Activated CD8-positive, alpha-beta T cell treated with anti-CD3 and anti-CD28 coated beads for 36 hours (primary cell): ENCODE results near the gene XPO4. TPM values are rescaled to one million over a fixed set of nuclear protein-coding genes. Genes with fewer than 3 reads are reported as not detected.

Source experiments
- ATAC-seq: fragments of 200-7000 bp; cut with Tn5 transposase; one replicate; pipeline ENCODE4 v1.10.0; 2021; ENCODE audit warnings: mild to moderate bottlenecking, moderate library complexity
- CTCF ChIA-PET: fragments of 350-600 bp; sonication (Branson Sonifier 250); formaldehyde crosslinking; loops from one replicate; lab custom pipeline; 2021; ENCODE audit warnings: antibody characterized with exemption; lab: Charles Lee
- POLR2A ChIA-PET: fragments of 350-600 bp; sonication (Branson Sonifier 250); formaldehyde crosslinking; loops from one replicate; lab custom pipeline; 2021; ENCODE audit warnings: antibody characterized with exemption; lab: Charles Lee
- DNase-seq: peaks from one replicate; pipeline ENCODE4 v3.0.0-alpha.2; 2020
- H3K27ac Mint-ChIP-seq: one replicate; pipeline ENCODE4 v1.8.0; 2021; ENCODE audit warnings: mild to moderate bottlenecking, mixed read lengths
- H3K27me3 Mint-ChIP-seq: one replicate; pipeline ENCODE4 v1.8.0; 2021; ENCODE audit warnings: mixed read lengths
- H3K36me3 Mint-ChIP-seq: one replicate; pipeline ENCODE4 v1.8.0; 2021; ENCODE audit warnings: low read depth, mixed read lengths
- H3K4me1 Mint-ChIP-seq: one replicate; pipeline ENCODE4 v1.8.0; 2021; ENCODE audit warnings: low read depth, mixed read lengths
- H3K4me3 Mint-ChIP-seq: one replicate; pipeline ENCODE4 v1.8.0; 2021; ENCODE audit warnings: mild to moderate bottlenecking, moderate library complexity, mixed read lengths
- H3K9me3 Mint-ChIP-seq: one replicate; pipeline ENCODE4 v1.8.0; 2021; ENCODE audit warnings: mixed read lengths
- intact Hi-C: fragments of 100-400 bp; cut with micrococcal nuclease; formaldehyde crosslinking; loops from one replicate; pipeline ENCODE4 v1.10.0; 2022
- total RNA-seq, 2 experiments: library from RNA; stranded (reverse); gene quantifications; one replicate each; pipeline ENCODE4 v1.2.3, GENCODE V29; 2021
- TF ChIP-seq, protein P1 (sequence below): fragments of 200-600 bp; IDR thresholded peaks from one replicate; pipeline ENCODE4 v1.8.0; 2022; ENCODE audit warnings: antibody characterized with exemption, mild to moderate bottlenecking

XPO4 gene
- total RNA-seq, 2 experiments from 2014 or later: 26.6 to 28.0 TPM

DNA sequence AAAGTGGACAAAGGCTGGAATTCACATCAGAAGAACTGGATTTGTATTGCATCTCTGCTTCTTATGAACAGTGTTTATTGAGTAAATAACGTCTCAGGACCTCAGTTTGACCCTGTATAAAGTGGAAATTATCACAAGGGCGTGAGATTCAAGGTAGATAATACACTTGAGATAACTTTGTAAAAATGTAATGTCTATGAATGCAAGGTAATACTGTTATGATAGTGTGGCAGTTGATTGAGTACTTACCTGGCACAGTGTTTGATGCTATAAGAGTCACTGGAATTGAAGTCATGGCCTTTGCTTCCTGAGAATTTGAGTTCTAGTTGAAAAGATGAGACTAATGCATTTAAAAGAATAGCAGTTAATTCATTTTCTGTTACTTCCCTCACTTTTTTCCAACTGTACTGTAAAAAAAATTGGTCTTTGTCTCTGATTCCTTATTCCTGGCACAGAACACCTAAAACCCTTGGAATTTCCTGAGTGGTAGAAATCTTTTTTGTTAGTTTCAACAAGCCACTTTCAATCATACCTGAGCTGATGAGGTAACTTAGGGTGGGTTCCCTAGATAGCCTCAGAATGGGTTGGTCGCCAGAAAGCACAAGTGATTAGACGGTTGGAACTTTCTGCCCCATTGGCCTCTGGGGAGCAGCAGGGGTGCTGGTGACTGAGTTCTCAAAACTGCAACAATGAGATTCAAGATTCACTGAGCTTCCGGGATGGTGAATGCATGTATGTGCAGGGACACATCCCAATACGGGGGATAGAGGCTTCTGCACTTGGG is 6.4 kb upstream of the XPO4 start:
- Mint-ChIP-seq H3K4me3 (no peak overlapping the region), H3K4me1 (peaks cover 2% of the 10 kb centered on the region), H3K9me3 (peaks cover 2% of the 10 kb centered on the region), H3K36me3 (no peaks in the 10 kb centered on the region), H3K27ac (no peak overlapping the region), H3K27me3 (no peaks in the 10 kb centered on the region)
- ATAC-seq (no peak), DNase-seq (no peak)
- ChIA-PET POLR2A (no interaction called here), CTCF (no interaction called here)
- intact Hi-C loops: no loop called here
- TF ChIP-seq, protein P1, sequence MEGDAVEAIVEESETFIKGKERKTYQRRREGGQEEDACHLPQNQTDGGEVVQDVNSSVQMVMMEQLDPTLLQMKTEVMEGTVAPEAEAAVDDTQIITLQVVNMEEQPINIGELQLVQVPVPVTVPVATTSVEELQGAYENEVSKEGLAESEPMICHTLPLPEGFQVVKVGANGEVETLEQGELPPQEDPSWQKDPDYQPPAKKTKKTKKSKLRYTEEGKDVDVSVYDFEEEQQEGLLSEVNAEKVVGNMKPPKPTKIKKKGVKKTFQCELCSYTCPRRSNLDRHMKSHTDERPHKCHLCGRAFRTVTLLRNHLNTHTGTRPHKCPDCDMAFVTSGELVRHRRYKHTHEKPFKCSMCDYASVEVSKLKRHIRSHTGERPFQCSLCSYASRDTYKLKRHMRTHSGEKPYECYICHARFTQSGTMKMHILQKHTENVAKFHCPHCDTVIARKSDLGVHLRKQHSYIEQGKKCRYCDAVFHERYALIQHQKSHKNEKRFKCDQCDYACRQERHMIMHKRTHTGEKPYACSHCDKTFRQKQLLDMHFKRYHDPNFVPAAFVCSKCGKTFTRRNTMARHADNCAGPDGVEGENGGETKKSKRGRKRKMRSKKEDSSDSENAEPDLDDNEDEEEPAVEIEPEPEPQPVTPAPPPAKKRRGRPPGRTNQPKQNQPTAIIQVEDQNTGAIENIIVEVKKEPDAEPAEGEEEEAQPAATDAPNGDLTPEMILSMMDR: no peak

DNA sequence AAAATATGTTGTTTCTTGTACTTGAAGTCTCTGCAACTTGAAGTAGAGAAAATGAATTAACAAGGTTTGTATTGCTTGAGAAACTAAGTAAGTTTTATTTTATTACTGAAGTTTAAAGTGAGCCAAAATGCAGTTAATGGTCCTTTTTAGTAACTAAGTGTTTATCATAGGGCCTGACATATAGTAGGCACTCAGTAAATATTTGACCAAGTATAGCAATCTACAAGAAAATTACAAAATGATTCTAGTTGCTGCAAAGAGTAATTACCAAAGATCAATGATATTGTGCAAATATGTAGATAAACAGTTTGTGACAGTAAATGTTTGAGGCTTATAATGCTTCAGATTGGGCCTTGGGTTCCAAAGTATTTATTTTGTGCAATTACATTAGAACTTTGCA is 2.4 kb upstream of the XPO4 start:
- ChIA-PET CTCF (interaction anchor here (1.8 kb wide), 1 partner anchor 20 kb away, joined by 6 read pairs; no protein-coding TSS in a partner anchor), POLR2A (no interaction called here)
- TF ChIP-seq, protein P1: no peak
- intact Hi-C loops: no loop called here
- Mint-ChIP-seq H3K9me3 (no peaks in the 10 kb centered on the region), H3K36me3 (peaks cover 8% of the 10 kb centered on the region), H3K27ac (no peak overlapping the region), H3K4me1 (peaks cover 16% of the 10 kb centered on the region), H3K27me3 (no peaks in the 10 kb centered on the region), H3K4me3 (no peak overlapping the region)
- DNase-seq (no peak), ATAC-seq (no peak)

DNA sequence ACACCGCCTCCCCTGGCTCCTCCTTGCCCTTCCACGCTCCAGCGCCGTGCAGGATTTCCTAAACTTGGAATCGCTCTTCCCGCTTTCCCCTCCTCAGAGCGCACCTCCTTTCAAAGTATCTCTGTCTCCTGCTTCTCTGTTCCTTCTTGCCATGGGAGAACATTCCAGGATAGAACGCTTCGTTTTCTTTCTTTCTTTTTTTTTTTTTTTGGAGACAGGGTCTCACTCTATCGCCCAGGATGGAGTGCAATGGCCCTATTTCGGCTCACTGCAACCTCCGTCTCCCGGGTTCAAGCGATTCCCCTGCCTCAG is 574 bp upstream of the XPO4 start:
- TF ChIP-seq, protein P1: no peak
- no peak for ATAC-seq
- Mint-ChIP-seq H3K36me3 (peaks cover 22% of the 10 kb centered on the region), H3K9me3 (no peaks in the 10 kb centered on the region), H3K4me1 (peaks cover 28% of the 10 kb centered on the region), H3K27ac (peak overlapping the region; percentile 90), H3K27me3 (no peaks in the 10 kb centered on the region), H3K4me3 (peak overlapping the region; percentile 76)
- CTCF ChIA-PET: interaction anchor here (1.0 to 1.8 kb wide), 3 partner anchors 21 to 39 kb away, joined by 3 to 6 read pairs (median 3); no protein-coding TSS in a partner anchor
- POLR2A ChIA-PET: interaction anchor here (0.7 to 1.8 kb wide), 8 partner anchors 9 to 411 kb away, joined by 3 to 6 read pairs (median 4); no protein-coding TSS in a partner anchor
- DNase-seq: no peak
- intact Hi-C loops: no loop called here

DNA sequence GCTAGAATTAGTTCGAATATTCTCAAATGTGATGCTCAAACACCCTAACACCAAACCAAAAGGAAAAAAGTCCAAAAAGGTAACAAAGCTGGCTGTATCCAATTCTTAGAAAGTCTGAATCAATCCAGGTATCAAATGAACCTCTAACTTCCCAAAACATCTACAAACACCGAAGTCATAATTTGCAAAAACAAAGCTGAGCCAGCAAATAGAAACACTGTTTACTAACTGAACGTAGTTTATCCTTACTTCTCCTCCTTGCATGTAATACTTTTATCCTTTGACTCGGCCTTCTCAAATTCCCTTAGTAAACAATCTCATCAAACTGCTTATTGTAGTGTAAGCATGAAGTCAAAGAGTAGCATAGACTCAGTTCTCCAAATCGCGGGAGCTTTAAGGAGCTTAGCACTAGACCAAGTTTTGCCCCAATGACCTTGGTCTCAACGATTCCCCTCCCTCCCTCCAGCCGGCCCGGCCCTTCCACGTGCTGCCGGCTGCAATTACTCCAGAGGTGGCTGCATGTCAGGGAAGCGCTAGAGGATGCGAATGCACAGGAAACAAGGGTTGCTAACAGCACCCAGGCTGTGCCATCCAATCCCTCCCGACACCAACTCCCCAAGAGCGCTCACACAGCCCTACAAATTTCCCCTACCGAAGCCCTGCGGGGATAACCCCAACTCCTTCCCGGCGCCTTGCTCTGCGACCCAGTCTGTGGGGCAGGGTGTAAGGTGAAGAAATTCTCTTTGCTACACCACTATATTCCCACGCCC is 693 bp downstream of the XPO4 start:
- Mint-ChIP-seq H3K27me3 (no peaks in the 10 kb centered on the region), H3K9me3 (no peaks in the 10 kb centered on the region), H3K36me3 (peaks cover 22% of the 10 kb centered on the region), H3K4me3 (peak overlapping the region; percentile 84), H3K4me1 (peaks cover 33% of the 10 kb centered on the region), H3K27ac (peak overlapping the region; percentile 82)
- TF ChIP-seq, protein P1: no peak
- ATAC-seq (peak; percentile 38), DNase-seq (peak; percentile 24)
- ChIA-PET CTCF (interaction anchor here (0.7 to 2.8 kb wide), 8 partner anchors 10 to 705 kb away, joined by 3 to 10 read pairs (median 3); no protein-coding TSS in a partner anchor), POLR2A (interaction anchor here (0.7 to 1.8 kb wide), 12 partner anchors 9 to 410 kb away, joined by 3 to 6 read pairs (median 3); partner anchors contain the start of genes MRPL57 and SKA3)
- intact Hi-C loops: no loop called here
